BLaER1 treated with 17β-estradiol and CSF1 and Interleukin-3, amounts not matched to agents 10 nM and 100 nM (cell line): ENCODE results near the gene MAP1LC3A.
"Not testable (repeated sequence)": the region's sequence is repeated elsewhere in the genome, so short reads cannot be mapped to it uniquely, and the experiment has no call there.

Experiments used
- H3K27ac ChIP-seq, 11 experiments: shearing (Covaris generic); formaldehyde crosslinking; 2 replicates each; pipeline ENCODE4 v1.8.1; 2022
- H3K27me3 ChIP-seq, 11 experiments: shearing (Covaris generic); formaldehyde crosslinking; 2 replicates each; pipeline ENCODE4 v1.8.1; 2022
- H3K36me3 ChIP-seq, 11 experiments: shearing (Covaris generic); formaldehyde crosslinking; 2 replicates each; pipeline ENCODE4 v1.8.1; 2022
- H3K4me1 ChIP-seq, 10 experiments: shearing (Covaris generic); formaldehyde crosslinking; 2 replicates each; pipeline ENCODE4 v1.8.1; 2022
- H3K4me2 ChIP-seq, 11 experiments: shearing (Covaris generic); formaldehyde crosslinking; 2 replicates each; pipeline ENCODE4 v1.8.1; 2022
- H3K4me3 ChIP-seq, 10 experiments: shearing (Covaris generic); formaldehyde crosslinking; 2 replicates each; pipeline ENCODE4 v1.8.1; 2022
- H3K9ac ChIP-seq, 11 experiments: shearing (Covaris generic); formaldehyde crosslinking; 2 replicates each; pipeline ENCODE4 v1.8.1; 2022
- H3K9me3 ChIP-seq, 11 experiments: shearing (Covaris generic); formaldehyde crosslinking; replicated peaks in 1 of 11; 2 replicates each; pipeline ENCODE4 v1.8.1; 2022
- H4K20me1 ChIP-seq, 11 experiments: shearing (Covaris generic); formaldehyde crosslinking; 2 replicates each; pipeline ENCODE4 v1.8.1; 2022
- Cebpa-rat ChIP-seq, 11 experiments: shearing (Covaris generic); IDR thresholded peaks; 2 replicates each; pipeline ENCODE4 v1.8.1; 2022

MAP1LC3A gene

GRCh38 chr20:34558320-34559218 lies at the start of gene MAP1LC3A:
Gene MAP1LC3A (plus strand): TSS chr20:34558718. CDS start chr20:34558869, 151 bp downstream.
- H3K9ac ChIP-seq: peak within 1 kb of the TSS in 10 of 11 experiments; percentile 46 to 72 (median 64); a peak in 20 of 22 replicates
- H3K4me3 ChIP-seq: peak within 1 kb of the TSS; percentile 38 to 67 (median 52); a peak in 19 of 20 replicates

DNA sequence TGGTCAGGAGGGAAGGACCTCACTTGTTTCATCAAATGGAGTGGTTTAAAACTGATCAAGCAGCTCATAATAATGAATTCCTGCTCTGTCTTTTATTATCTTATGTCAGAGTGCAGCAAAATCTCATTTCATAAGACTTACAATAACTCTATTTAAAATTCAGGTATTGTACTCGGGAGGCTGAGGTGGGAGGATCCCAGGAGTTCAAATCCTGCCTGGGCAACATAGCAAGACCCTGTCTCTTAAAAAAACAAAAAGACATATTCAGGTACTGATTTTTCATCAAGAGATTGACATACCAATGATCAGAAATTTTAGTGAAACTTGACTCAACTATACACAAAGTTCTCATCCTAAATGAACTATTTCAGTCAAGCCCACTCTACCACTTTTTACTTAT lies 47.9 kb upstream of the MAP1LC3A start:
- Histone ChIP-seq H3K9me3 (no peaks in the 10 kb centered on the region), H4K20me1 (peaks cover 0 to 33% (median 3%) of the 10 kb centered on the region in 11 experiments; a peak in 8 of 22 replicates), H3K9ac (no peak overlapping the region), H3K36me3 (peaks cover 49 to 81% (median 66%) of the 10 kb centered on the region in 11 experiments), H3K27ac (no peak overlapping the region), H3K4me3 (no peak overlapping the region), H3K4me2 (no peak overlapping the region), H3K4me1 (peaks cover 9 to 25% (median 13%) of the 10 kb centered on the region in 10 experiments), H3K27me3 (no peaks in the 10 kb centered on the region)
- no peak for TF ChIP-seq Cebpa-rat (IDR thresholded peaks at IDR 0.05)

More at GRCh38 chr20:34558320-34559218, at the start of gene MAP1LC3A:
- Histone ChIP-seq H3K27me3 (peaks cover 0 to 15% (median 12%) of the 10 kb centered on the region in 11 experiments; a peak in 15 of 22 replicates), H4K20me1 (peaks cover 0 to 8% (median 0%) of the 10 kb centered on the region in 11 experiments; a peak in 2 of 22 replicates), H3K4me1 (peaks cover 0 to 3% (median 0%) of the 10 kb centered on the region in 10 experiments; a peak in 2 of 20 replicates), H3K36me3 (peaks cover 0 to 30% (median 14%) of the 10 kb centered on the region in 11 experiments; a peak in 12 of 22 replicates), H3K4me2 (peak within 1 kb of the TSS; percentile 56 to 80 (median 64)), H3K9me3 (no peaks in the 10 kb centered on the region), H3K27ac (peak within 1 kb of the TSS in 3 of 11 experiments; percentile 32 to 44 (median 44); a peak in 4 of 22 replicates)
- TF ChIP-seq Cebpa-rat (IDR thresholded peaks at IDR 0.05): no peak

GRCh38 chr20:34511891-34512265 lies 46.6 kb upstream of the MAP1LC3A start:
- peaks cover 0 to 22% (median 0%) of the 10 kb centered on the region in 11 experiments; a peak in 5 of 22 replicates for H4K20me1 ChIP-seq
- H3K4me3 ChIP-seq: no peak overlapping the region
- H3K27ac ChIP-seq: no peak overlapping the region
- no peak for TF ChIP-seq Cebpa-rat (IDR thresholded peaks at IDR 0.05)
- no peak overlapping the region for H3K9ac ChIP-seq
- no peak overlapping the region for H3K4me2 ChIP-seq
- H3K36me3 ChIP-seq: peaks cover 36 to 68% (median 53%) of the 10 kb centered on the region in 11 experiments
- H3K9me3 ChIP-seq: no peaks in the 10 kb centered on the region
- peaks cover 10 to 28% (median 15%) of the 10 kb centered on the region in 10 experiments for H3K4me1 ChIP-seq
- no peaks in the 10 kb centered on the region for H3K27me3 ChIP-seq

- no peaks in the 10 kb centered on the region for H3K27me3 ChIP-seq
- peaks cover 31 to 62% (median 48%) of the 10 kb centered on the region in 11 experiments for H3K36me3 ChIP-seq
- H3K9me3 ChIP-seq: no peaks in the 10 kb centered on the region
- peaks cover 0 to 22% (median 0%) of the 10 kb centered on the region in 11 experiments; a peak in 7 of 22 replicates for H4K20me1 ChIP-seq
- H3K4me3 ChIP-seq: no peak overlapping the region
- peak overlapping the region in 1 of 11 experiments; percentile 7; a peak in 1 of 22 replicates for H3K27ac ChIP-seq
- H3K9ac ChIP-seq: no peak overlapping the region
- peaks cover 12 to 30% (median 17%) of the 10 kb centered on the region in 10 experiments for H3K4me1 ChIP-seq
- no peak for TF ChIP-seq Cebpa-rat (IDR thresholded peaks at IDR 0.05)
- H3K4me2 ChIP-seq: no peak overlapping the region
These were observed 46.1 kb upstream of the MAP1LC3A start for GRCh38 chr20:34512266-34512954.

DNA sequence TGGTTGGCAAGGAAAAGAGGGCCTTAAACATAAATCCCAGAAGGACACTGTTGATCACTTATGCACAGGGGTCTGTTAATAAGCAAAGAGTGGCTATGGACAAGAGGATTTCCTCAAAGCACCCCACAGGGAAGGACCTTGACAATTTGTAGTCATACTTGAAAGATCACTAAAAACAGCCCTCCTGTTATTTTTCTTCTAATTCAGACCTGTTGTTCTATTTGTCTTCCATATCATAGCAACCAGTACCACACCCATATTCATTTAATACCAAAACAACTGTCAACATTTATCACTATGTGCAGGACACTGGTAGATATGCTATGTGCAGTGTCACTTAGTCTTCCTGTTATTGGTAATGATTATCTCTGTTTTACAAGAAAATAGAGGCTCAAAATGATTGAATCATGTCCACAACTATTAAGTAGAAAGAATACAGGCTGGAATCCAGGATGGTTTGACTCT lies 45.5 kb upstream of the MAP1LC3A start:
- H3K27ac ChIP-seq: peak overlapping the region in 1 of 11 experiments; percentile 7; a peak in 1 of 22 replicates
- H3K4me3 ChIP-seq: no peak overlapping the region
- H3K36me3 ChIP-seq: peaks cover 25 to 56% (median 42%) of the 10 kb centered on the region in 11 experiments
- peaks cover 17 to 36% (median 23%) of the 10 kb centered on the region in 10 experiments for H3K4me1 ChIP-seq
- H3K4me2 ChIP-seq: no peak overlapping the region
- no peaks in the 10 kb centered on the region for H3K27me3 ChIP-seq
- peaks cover 0 to 22% (median 6%) of the 10 kb centered on the region in 11 experiments; a peak in 11 of 22 replicates for H4K20me1 ChIP-seq
- TF ChIP-seq Cebpa-rat (IDR thresholded peaks at IDR 0.05): no peak
- no peaks in the 10 kb centered on the region for H3K9me3 ChIP-seq
- no peak overlapping the region for H3K9ac ChIP-seq

- H4K20me1 ChIP-seq: peaks cover 5 to 30% (median 15%) of the 10 kb centered on the region in 11 experiments; a peak in 13 of 22 replicates
- H3K27ac ChIP-seq, H3K4me3 ChIP-seq, H3K9me3 ChIP-seq, H3K27me3 ChIP-seq: not testable (repeated sequence)
- H3K36me3 ChIP-seq: peaks cover 20 to 53% (median 37%) of the 10 kb centered on the region in 11 experiments
- peaks cover 24 to 45% (median 32%) of the 10 kb centered on the region in 10 experiments for H3K4me1 ChIP-seq
- H3K4me2 ChIP-seq: peak overlapping the region in 2 of 11 experiments; percentile 76 to 84; a peak in 3 of 22 replicates
- H3K9ac ChIP-seq: peak overlapping the region in 1 of 11 experiments; percentile 92; a peak in 1 of 22 replicates
These were observed 44.5 kb upstream of the MAP1LC3A start for GRCh38 chr20:34514034-34514433.

DNA sequence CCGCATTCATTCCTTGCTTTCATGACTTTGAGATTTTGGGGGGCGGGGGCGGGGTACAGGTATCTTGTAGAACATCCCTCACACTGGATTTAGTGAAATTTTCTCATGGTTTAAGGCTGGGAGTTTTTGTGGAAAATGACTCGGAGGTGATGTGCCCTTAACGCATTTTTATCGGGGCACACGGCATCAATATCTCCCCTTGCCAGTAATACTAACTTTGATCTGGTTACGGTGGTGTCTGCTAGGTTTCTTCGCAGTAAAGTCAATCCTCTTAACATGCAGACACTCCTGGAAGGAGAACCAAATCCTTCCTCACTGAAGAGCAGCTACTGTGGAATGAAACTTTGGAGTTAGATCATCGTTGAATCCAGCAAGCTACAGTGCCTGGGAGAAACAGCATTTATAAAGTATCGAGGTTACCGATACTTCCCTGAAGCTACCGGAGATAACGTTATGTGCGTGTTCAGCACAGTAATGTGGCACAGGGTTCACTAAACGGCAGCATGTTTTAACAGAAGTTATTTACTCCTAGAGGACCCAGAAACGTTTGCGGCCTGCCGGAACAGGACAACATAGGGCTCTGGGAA lies 43.5 kb upstream of the MAP1LC3A start:
- Histone ChIP-seq H3K27me3 (no peaks in the 10 kb centered on the region), H3K4me3 (peak overlapping the region; percentile 65 to 91 (median 84)), H3K27ac (peak overlapping the region in 10 of 11 experiments; percentile 80 to 90 (median 88); a peak in 18 of 22 replicates), H3K36me3 (peaks cover 15 to 53% (median 35%) of the 10 kb centered on the region in 11 experiments; a peak in 21 of 22 replicates), H3K4me1 (peaks cover 24 to 49% (median 34%) of the 10 kb centered on the region in 10 experiments), H3K4me2 (peak overlapping the region; percentile 76 to 96 (median 90)), H4K20me1 (peaks cover 9 to 35% (median 25%) of the 10 kb centered on the region in 11 experiments; a peak in 16 of 22 replicates), H3K9ac (peak overlapping the region; percentile 86 to 95 (median 90)), H3K9me3 (no peaks in the 10 kb centered on the region)
- no peak for TF ChIP-seq Cebpa-rat (IDR thresholded peaks at IDR 0.05)
